NCI-H2171 (cell line): ENCODE measurements around the gene FLVCR2.
"Not testable (repeated sequence)": the region's sequence is repeated elsewhere in the genome, so short reads cannot be mapped to it uniquely, and the experiment has no call there.

Experiments used
- DNase-seq: peaks from one replicate; lab custom pipeline; 2025; lab: John Stamatoyannopoulos, UW

FLVCR2 gene

DNA sequence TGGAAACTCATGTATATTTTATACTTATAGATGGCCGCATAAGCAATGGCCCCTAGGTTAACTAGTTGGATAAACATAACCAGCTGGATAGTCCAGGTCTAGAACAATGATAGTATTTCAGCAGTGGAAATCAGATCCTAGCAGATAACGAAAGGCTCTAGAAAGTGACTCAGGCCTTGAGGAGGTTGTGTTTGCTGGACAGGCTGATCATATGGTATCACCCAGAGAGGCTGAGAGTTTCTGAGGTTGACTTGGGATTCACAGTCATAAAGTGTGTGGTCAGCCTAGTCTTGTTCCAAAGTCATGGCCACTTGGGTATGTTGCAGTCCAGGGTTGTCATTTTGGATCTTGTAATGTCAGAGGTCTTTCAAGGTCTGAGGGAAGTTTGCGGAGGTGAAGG, 16.8 kb downstream of the FLVCR2 start:
- DNase-seq, result no peak

DNA sequence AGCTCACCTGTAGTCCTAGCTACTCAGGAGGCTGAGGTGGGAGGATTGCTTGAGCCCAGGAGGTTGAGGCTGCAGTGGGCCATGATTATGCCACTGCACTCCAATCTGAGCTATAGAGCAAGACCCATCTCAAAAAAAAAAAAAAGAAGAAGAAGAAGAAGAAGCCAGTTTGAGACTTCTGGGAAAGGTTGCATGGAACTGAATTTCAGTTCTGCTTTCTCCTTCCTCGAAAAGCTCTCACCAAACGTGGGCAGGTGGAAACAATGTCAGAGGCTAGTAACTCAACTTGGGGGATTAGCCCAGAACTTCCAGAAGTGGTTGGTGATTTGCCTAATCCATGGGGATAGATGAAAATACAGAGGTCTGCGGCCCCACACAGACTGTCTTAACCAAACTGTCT, 18.7 kb downstream of the FLVCR2 start:
- DNase-seq, result no peak

DNA sequence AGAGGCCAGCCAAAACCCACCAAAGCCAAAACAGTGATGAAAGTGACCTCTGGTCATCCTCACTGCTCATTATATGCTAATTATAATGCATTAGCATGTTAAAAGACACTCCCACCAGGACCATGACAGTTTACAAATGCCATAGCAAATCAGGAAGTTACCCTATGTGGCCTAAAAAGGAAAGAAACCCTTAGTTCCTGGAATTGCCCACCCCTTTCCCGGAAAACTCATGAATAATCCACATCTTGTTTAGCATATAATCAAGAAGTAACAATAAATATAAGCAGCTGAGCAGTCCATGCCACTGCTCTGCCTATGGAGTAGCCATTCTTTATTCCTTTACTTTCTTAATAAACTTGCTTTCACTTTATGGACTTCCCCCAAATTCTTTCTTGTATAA, 21.7 kb downstream of the FLVCR2 start:
- DNase-seq, result not testable (repeated sequence)

DNA sequence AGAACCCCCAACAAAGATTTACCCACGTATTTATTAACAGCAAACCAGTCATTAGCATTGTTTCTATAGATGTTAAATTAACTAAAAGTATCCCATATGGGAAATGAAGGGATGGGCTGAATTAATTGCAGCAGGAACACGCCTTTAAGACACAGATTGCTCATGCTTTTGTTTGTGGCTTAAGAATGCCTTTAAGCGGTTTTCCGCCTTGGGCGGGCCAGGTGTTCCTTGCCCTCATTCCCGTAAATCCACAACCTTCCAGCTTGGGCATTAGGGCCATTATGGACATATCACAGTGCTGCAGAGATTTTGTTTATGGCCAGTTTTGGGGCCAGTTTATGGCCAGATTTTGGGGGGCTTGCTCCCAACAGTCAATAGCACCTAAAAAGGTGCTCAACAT, 22.6 kb downstream of the FLVCR2 start:
- DNase-seq, result not testable (repeated sequence)

DNA sequence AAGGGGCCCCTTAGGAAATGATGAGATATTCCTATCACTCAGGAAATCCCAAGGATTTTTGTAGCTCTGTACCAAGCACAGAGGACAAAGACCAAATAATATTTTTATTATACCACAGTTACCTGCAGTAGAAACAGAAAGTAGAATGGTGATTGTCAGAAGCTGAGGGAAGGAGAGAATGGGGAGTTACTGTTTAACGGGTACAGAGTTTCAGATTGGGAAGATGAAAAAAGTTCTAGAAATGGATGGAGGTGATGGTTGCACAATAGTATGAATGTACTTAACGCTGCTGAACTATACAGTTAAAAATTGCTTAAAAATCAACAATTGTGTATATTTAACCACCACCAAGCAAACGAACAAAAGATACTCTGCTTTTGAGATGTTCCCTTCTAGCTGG, 24.1 kb downstream of the FLVCR2 start:
- DNase-seq, result no peak

DNA sequence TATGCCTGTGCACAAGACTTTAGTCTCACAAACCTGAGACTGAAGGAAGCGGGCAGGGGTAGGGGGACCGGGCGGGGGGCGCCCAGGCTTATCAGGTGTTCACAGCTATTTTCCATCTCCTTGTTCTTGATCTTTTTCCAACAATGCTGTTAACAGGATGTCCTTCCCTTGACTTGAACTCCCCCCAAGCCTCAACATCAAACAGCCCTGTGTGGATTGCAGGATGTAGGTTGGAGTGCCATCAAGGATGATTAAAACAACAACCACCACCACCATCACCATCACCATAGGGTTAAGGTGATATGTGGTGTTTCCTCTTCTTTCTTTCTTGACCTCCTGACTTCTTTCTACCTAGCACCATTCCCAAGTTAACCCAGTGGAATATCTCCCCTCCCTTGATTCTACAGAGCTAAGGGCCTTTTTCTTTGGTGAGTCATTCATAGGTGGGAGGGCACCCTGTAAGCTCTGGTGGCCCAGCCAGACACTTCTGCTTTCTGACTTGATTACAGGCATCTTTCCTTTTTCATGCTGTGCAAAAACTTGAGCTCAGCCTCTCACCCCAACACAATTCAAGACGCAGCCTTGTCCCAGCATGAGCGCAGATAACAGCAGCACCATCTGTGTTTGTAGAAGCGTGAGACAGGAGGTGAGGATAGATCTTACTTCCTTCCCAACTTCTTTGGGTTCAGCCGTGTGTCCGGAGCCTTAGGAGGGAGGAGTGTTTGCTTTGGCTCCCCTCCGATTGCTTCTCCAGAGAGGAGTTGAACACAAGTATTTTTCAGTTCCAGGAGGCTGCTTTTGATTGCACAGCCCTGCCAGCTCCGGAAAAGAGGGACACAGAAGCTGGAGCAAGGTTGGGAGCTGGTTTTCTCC, 26.8 kb downstream of the FLVCR2 start:
- DNase-seq, result no peak

DNA sequence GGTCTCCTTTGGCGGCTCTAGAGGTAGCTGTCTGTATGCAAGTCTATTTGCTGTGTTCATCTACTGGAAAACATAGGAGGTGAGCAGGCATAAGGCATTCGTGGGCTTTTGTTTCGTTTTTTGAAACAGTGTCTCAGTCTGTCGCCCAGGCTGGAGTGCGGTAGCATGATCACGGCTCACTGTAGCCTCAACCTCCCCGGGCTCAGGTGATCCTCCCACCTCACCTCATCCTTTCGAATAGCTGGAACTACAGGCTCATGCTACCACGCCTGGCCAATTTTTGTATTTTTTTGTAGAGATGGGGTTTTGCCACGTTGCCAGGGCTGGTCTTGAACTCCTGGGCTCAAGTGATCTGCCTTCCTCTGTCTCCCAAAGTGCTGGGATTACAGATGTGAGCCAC, 27.5 kb downstream of the FLVCR2 start:
- DNase-seq, result no peak

DNA sequence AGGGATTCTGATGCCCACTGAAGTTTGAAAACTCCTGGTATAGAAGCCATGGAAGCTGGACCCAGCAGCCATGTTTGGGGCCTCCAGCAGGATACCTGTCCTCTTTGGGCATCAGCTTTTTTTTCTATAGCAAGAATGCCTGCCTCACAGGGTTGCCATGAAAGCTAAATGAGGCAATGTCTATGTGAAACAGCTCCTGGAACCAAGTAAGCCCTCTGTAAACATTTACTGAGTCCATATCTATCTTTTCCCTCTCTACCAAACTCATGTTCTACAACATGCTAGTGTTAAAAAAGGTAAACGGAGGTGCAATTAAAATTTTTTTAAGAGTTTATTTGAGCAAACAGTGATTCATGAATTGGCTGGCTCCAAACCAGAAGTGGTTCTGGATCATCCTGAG, 28.6 kb downstream of the FLVCR2 start:
- no peak for DNase-seq

DNA sequence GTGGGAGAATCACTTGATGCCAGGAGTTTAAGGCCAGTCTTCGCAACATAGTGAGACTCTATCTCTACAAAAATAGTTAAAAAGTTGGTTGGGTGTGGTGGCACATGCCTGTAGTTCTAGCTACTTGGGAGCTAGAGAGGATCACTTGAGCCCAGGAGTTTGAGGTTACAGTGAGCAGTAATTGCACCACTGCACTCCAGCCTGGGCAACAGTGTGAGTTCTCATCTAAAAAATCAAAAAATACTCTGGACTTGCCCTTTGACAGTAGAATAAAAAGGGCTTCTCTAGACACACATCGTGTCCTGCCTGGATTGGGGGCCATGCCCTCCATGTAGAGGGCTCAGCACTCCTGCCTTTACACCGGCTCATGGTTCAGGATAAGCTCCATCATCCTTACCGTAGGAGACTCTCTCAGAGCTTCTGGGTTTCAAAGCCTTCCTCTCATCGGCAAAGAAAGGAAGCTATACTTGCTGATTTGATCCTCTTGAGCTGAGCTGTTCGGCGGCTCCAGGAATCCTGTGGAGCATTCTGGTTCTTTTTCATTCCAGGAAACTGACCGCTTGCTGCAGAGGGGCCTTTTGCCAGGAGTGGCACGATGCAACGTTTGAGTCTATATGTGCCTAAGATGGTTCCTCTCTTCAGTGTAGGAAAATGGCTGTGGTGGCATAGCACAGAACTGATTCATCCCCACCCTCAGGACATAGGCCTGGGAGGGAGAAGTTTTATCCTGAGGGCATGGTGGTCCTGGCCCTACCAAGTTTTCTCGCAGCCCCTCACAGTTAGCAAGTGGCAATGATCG, 29.6 kb downstream of the FLVCR2 start:
- no peak for DNase-seq

DNA sequence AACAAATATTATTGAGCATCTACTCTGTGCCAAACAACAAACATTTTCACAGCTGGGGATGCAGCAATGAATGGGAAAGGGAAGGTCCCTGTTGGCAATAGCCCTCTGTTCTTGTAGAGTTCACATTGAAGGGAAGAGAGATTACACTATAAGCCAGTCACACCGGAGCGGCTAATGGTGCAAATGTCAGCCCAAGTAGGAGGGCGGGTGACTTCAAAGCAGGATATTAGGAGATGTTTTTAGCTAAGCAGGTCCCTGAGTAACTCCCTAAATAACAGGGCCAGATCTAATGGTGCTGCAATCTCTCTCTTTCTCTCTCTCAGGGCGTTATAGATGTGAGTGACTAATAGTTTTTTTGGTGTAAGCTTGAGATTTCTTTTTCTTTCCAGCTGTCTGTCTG, 30.7 kb downstream of the FLVCR2 start:
- no peak for DNase-seq

DNA sequence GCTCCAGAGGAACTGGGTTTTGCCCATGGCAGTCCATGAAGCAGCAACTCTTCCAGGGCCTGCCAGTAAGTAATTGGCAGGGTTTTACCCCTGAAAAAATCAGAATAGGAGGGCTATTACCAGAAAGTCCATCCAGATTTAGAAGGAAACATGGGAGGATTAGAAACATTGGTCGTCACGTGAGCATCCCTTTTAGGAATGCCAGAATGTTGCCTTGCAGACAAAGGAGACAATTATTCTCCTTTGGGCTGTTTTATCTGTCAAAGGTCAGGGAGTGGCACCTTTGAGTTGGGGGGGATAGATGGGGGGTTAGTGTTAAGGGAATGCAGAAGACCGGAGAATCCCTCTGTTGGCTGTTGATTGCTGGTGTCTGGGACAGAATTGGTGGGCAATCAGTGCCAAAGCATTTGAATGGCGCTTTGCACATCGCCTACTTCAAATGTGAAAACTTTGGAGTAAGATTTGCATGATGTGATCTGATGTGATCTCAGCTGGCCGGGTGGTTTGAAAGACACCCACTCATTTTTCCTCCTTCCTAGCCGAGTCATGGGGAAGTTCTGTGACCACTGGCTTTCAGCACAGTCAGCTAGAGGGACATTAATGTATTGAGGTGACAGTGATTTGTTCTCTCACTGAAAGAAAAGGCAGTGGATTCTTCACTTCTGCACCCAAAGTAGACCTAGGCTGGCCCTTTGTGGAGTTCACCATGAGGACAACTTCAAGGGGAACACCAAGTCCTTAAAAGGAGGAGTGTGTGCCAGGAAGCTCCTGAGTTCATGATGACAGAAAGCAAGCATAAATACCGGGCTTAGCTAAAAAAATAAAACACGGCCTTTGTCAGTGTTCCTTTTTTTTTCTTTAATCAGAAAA, 31.4 kb downstream of the FLVCR2 start:
- no peak for DNase-seq

DNA sequence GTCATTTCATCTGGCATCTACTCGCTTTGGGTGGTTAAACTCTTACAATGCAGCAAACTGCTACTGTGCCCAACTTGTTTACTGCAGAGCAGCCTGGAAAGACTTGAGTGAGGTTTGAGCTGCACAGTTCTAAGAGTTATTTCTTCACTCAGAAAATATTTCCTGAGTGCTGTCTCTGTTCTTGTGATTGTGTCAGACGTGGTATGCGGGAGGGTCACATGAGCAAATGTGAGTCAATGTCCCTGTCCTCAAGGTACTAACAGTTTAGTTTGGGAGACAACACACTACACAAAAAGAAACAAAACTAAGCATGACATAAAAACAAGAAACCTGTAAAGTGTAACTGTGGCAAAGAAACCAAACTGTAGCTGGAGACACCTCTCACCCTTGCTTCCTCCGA, 32.4 kb downstream of the FLVCR2 start:
- no peak for DNase-seq

DNA sequence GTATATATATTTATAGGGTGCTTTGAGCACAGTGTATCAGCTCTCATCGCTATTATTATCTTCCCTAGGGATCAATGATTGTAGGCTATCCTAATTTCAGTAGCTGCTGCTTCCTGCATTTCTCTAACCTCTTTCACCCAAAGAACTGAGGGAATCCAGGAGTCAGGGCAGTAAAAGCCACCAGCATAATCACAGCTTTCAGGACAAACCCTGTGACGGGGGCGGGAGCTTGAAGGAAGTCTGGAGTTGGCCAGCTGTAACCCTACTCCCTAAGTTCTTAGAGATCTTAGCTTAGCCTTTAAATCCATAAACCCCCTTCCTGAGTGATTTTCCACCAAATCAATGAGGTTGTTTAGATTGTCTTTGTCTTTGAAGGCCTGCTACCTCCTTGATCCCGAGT, 33.7 kb downstream of the FLVCR2 start:
- no peak for DNase-seq

DNA sequence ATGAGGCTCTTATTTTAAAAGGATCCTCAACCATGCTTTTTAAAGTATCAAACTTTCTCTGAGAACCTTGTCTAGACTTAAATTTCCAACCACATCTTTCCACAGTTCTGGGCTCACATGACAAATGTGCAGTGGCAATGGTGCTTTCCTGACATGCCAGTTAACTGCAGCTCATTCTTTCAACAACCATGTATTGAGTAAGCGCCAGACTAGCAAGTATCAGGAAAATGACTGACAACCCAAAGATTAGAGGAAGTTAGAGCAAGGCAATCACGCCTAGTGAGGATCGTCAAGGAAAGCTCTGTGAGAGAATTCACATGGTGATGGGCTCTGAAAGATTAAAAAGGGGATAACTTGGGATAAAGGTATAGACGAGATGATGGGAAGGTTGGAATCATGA, 35.8 kb downstream of the FLVCR2 start:
- no peak for DNase-seq

DNA sequence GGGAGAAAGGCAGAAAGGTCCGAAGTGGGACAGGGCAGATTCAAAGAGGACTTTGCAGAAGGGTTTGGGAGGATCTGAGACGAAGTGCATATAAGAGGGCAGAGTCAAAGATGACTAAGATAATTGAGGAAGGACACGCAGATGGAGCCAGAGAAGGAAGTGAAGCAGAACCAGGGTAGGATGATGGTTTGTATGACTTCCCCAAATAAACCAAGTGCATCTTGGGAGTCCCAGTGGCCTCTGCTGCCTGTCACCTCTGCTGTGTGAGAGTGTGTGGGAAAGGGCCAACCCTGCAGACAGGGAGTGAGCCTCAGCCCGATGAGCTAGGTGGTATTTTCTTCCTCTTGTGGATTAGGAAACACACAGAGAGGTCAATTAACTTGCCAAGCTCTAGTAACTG, 36.8 kb downstream of the FLVCR2 start:
- no peak for DNase-seq

DNA sequence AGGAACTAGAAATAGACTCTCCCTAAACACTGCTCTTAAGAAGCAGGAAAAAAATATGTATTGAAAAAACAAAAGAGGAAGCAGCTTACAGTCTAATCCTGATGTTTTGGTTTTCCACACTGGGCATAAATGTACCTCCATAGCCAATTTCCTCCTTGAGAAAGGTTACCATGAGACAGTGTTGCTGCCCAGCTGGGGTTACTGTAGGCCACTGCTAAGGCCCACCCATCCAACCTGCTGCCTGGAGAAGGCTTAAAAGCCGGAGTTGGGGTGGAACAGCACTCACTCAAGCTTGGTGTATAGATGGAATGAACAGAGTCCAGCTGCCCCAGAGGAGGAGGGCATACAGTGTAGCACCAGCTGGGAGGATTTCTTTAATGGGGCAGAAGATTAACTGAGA, 41.1 kb downstream of the FLVCR2 start:
- DNase-seq, result no peak

DNA sequence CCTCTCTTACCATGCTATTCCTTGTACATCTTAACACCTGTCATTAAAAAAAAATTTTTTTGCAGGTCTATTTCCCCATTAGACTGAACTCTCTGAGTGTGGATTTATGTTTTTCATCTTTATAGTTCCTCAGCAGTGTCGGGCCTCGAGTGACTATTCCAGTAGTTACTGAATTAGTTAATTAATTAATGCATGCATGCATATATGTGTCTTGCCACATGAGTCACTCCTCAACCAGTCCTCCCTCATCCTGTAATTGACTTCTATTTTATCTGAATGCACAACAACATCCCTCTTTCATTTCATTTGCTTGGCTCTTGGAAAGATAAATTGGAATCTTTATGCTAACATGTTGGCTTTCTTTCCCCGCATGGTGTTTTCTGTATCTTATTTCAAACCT, 46.6 kb downstream of the FLVCR2 start:
- DNase-seq, result no peak

DNA sequence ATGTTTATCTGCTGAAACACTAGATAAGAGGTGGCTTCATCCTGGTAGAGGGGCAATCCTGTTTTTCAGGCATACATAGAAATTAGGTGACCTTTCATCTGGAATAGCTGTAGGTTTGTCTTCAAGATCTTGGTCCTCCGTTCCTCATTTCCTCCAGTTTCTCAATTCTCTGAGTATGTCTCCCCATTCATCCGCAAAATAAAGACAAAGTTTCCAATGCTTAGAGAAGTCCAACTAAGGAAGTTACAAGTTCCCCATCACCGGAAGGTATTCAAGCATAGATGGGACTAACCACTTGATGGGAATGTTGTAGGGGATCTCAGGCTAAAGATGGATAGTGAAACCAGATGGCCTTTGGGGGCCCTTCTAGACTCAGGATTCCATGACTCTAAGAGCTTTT, 48.0 kb downstream of the FLVCR2 start:
- DNase-seq, result no peak

DNA sequence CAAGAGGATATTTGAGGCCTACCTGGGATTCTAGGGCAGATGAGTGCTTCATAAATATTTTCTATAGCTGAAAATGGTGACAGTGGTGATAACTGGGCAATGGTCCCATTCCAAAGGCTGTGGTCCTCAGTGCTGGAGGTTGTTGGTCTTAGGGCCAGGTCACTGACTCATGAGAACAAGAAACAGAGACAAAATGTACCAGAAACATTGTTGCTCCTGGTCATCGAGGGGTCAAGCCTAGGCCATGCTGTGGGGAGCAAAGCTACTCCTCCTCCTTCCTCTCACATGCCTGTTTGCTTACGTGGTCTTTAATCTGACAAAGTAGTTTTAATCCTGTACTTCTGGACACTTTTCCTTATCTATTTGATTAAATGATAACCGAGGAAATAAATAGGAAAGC, 48.4 kb downstream of the FLVCR2 start:
- no peak for DNase-seq

DNA sequence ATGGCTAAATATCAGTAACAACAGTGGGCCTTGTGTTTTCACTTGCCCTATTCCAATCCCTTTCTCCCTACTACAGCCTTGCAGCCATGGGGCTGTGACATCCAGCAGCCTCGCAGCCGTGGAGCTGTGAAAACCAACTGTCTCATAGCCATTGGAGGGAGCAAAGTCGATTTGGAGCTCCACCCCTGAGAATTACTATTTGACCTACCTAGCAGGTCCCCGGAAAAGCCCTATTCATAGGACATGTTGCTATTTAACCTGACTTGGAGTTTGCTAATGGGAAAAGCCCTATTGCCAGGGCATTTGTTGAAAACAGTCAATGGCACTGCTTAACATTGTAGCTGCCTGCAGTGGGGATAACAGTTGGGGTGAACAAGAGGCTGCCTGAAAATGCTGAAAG, 49.0 kb downstream of the FLVCR2 start:
- DNase-seq, result no peak

DNA sequence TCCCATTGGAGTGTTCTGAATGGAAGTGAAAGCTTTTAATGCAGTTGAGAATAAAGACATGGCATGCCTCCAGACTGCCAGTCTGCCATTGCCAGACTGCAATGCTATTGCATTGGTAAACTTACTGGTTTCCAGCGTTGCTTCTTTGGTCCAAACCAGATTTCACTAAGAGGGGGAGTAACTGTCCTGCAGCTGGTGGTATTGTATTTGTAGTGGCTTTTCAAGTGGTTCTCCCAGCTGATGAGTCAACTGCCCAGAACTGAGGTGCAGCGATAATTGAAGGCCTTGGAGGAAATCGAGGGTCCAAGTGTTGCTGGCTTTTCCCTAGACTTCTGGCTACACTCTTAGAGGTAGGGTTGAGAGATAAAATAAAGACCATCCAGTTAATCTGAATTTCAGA, 50.4 kb downstream of the FLVCR2 start:
- no peak for DNase-seq

DNA sequence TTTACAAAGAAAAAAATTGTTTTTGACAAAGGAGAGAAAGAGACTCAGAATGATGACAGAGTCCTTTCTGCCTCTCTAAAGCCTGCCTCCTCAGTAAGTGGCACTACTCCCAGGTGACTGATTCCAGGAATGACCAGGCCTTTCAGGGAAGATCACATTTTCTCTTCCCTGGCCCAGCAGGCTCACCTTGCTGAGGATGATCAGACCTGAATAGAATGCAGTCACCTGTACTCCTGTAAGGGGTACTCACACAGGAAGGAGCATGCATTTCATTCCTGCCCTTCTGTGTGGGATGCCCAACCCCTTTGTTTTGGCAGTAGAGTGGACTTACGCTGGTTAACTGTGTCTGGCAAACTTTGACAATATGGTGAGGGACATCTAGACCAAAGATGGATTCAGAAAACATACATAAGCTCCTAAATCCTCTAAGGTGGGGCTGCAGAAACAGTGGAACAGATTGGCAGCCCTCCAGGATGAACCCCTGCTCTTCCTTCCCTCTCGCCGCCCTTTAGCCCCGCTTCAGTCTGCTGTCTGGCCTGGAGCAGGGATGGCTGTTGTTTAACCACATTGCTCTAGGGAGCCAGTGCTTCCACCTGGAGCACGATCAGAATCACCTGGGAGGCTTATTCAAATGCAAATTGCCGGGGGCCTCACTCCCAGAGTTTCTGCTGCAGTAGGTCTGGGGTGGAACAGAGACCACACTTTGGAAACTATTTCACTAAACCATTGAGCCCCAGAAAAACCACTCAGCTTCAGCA, 52.5 kb downstream of the FLVCR2 start:
- DNase-seq, result no peak
